Pancreas (tissue), 10 donors: Measurements from ENCODE around the gene VAMP7. TPM values are rescaled to one million over a fixed set of nuclear protein-coding genes. Genes with fewer than 3 reads are reported as not detected.

Experiments
- ATAC-seq, 4 donors: fragments of 200-7000 bp; cut with Tn5 transposase; one replicate each; pipeline versions ENCODE4 v1.8.0 to v1.9.1; 2020; ENCODE audit warnings: mild to moderate bottlenecking in 4 of 4, moderate library complexity in 4 of 4
- DNase-seq, 6 donors: peaks; one replicate each; pipeline ENCODE4 v3.0.0-alpha.2; 2020
- FAIRE-seq: peaks from 2 replicates; lab custom pipeline; 2012; peaks lifted over from hg19 to GRCh38; lab: Jason Lieb, UNC
- H3K27ac ChIP-seq, 4 donors: fragments of 200-600 bp; sonication (generic); 1 replicate in 3 of 4; 2 replicates in 1 of 4; pipeline versions ENCODE4 v1.5.0 to v1.8.0; 2020
- H3K27me3 ChIP-seq, 4 donors: fragments of 200-600 bp; one replicate each; pipeline ENCODE4 v1.8.0; 2021
- H3K36me3 ChIP-seq, 3 donors: fragments of 200-600 bp; sonication (generic) in 1 of 3; one replicate each; pipeline versions ENCODE4 v1.5.0 to v1.8.0; 2020 to 2021
- H3K4me1 ChIP-seq, 3 donors: fragments of 200-600 bp; one replicate each; pipeline ENCODE4 v1.8.0; 2021
- H3K4me3 ChIP-seq, 4 donors: fragments of 200-600 bp; sonication (generic) in 2 of 4; one replicate each; pipeline versions ENCODE4 v1.5.0 to v1.8.0; 2020 to 2021
- H3K9me3 ChIP-seq, 4 donors: fragments of 200-600 bp; one replicate each; pipeline ENCODE4 v1.8.0; 2021
- WGBS, 2 donors: extraction: QIAGEN DNeasy Blood & Tissue Kit; methylation state at CpG; one replicate each; pipeline ENCODE4 v1.1.7; 2013; 5-methylcytosine and 5-hydroxymethylcytosine counted together
- intact Hi-C, 3 donors: fragments of 100-400 bp; cut with DNase I; formaldehyde crosslinking; loops; one replicate each; pipeline versions ENCODE4 v1.11.1 to v1.14.2; 2022
- polyA plus RNA-seq, 2 donors: library from polyadenylated mRNA; stranded (reverse); fragments of 200-250 nt; gene quantifications; one replicate each; pipeline ENCODE4 v1.2.3, GENCODE V29; 2013
- total RNA-seq, 6 donors: library from RNA; stranded (reverse); fragmentation: NEBNext Ultra II Directional in 4 of 6; extraction: Animal tissue kit (Norgen Biotek cat#: 25700) in 4 of 6; gene quantifications; one replicate each; pipeline versions ENCODE4 v1.2.1 to v1.2.4, GENCODE V29; 2021 to 2023
- TF ChIP-seq, protein P1 (sequence below), 4 donors: fragments of 200-600 bp; sonication (generic) in 3 of 4; IDR thresholded peaks; one replicate each; pipeline versions ENCODE4 v1.5.0 to v1.8.0; 2021; ENCODE audit warnings: antibody characterized with exemption in 4 of 4
- donor health status: healthy with polysubstance abuse.
- donor health status: DM: no; HTN: no; CAD: no; lungs with moderate emphysema.
- donor health status: DM: no; HTN: no; CAD: no.
- donor health status: control.
- donor health status: control.
- donor health status: Bipolar disorder and iron deficiency.
- donor health status: DM: yes; HTN: yes; CAD: no.
- donor health status: DM: no; HTN: no; CAD: no.
- donor health status: DM: no; HTN: no; CAD: no.
- donor health status: DM: yes; HTN: yes; CAD: no.

Gene VAMP7
- total and polyA plus RNA-seq, 8 donors, result 7.0 to 16.4 (median 11.4) TPM

DNA sequence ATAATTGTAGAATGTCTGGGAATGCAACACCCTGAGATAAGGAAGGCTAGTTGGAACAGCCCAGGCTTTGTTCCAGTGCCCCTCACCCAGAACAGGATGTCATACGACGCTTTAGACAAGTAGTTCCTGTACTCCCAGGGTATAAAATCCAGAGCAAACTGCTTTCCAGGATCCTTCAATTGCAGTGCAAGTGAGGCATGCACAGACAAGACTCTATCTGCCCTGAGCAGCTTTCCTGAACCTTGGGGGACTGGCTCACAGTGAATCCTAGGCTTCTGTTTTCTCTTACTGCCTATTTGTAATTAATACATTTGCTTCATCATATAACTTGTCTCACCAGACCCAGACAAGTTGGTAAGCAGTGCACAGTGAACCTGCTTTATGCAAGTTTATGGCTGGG, 68.0 kb downstream of the VAMP7 start:
- no peaks in the 10 kb centered on the region for H3K9me3 ChIP-seq
- no peak overlapping the region for H3K27ac ChIP-seq
- intact Hi-C loops, result no loop called here
- WGBS, 2 donors, result 56 to 68% methylated on average over 2 of the region's 2 CpGs
- H3K27me3 ChIP-seq, result no peaks in the 10 kb centered on the region
- TF ChIP-seq, protein P1, sequence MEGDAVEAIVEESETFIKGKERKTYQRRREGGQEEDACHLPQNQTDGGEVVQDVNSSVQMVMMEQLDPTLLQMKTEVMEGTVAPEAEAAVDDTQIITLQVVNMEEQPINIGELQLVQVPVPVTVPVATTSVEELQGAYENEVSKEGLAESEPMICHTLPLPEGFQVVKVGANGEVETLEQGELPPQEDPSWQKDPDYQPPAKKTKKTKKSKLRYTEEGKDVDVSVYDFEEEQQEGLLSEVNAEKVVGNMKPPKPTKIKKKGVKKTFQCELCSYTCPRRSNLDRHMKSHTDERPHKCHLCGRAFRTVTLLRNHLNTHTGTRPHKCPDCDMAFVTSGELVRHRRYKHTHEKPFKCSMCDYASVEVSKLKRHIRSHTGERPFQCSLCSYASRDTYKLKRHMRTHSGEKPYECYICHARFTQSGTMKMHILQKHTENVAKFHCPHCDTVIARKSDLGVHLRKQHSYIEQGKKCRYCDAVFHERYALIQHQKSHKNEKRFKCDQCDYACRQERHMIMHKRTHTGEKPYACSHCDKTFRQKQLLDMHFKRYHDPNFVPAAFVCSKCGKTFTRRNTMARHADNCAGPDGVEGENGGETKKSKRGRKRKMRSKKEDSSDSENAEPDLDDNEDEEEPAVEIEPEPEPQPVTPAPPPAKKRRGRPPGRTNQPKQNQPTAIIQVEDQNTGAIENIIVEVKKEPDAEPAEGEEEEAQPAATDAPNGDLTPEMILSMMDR (IDR thresholded peaks at IDR 0.05), result no peak
- ATAC-seq (no peak), FAIRE-seq (no peak), DNase-seq (no peak)
- no peaks in the 10 kb centered on the region for H3K4me1 ChIP-seq
- H3K36me3 ChIP-seq, result no peaks in the 10 kb centered on the region
- H3K4me3 ChIP-seq, result no peak overlapping the region

DNA sequence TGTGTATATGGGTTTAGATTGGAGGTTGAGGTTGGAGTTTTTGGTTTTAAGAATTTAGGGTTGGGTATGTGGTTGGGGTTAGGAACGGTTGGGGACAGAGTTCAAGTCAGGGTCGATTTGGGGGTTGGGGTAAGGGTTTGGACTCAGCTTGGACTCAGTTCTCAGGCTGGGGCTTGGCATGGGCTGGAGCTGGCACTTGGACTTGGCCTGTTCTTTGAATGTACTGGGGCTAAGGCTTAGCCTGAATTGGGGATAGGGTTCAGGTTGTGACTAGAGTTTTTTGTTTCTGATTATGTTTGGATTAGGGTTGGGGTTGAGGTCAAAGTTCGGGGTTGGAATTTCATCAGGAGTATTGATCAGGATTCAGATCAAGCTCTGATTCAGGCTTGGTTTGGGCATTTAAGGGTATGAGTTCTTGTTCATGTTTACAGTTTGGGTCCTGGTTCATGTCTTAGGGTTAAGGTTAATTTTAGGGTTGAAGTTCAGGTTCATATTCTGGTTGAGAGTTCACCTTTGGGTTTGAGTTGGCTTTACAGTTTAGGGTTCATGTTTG, 70.2 kb downstream of the VAMP7 start:
- FAIRE-seq (no peak), DNase-seq (no peak), ATAC-seq (no peak)
- Histone ChIP-seq H3K9me3 (no peaks in the 10 kb centered on the region), H3K4me3 (no peak overlapping the region), H3K27me3 (no peaks in the 10 kb centered on the region), H3K27ac (no peak overlapping the region), H3K36me3 (no peaks in the 10 kb centered on the region), H3K4me1 (no peaks in the 10 kb centered on the region)
- TF ChIP-seq, protein P1 (IDR thresholded peaks at IDR 0.05), result no peak
- WGBS, 2 donors, result 52 to 56% methylated on average over 3 of the region's 3 CpGs
- intact Hi-C loops, result no loop called here

DNA sequence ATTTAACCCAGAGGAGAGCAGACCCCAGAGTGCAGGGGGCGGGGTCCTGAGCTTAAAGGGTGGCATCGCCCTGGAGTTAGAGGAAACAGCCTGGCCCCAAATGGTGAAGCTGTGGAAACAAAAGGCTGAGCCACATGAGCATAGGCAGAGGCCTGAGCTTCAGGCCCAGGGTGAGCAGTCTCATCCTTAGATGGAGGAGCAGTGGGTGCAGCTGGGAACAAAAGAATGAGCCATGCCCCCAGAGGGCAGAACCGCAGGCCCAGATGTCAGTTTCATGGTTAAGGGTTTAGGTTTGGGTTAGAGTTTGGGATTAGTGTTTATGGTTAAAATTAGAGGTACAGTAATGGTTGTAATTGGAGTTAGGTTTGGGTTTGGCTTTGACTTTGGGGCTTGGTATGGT, 71.9 kb downstream of the VAMP7 start:
- H3K9me3 ChIP-seq, result no peaks in the 10 kb centered on the region
- H3K27me3 ChIP-seq, result no peaks in the 10 kb centered on the region
- DNase-seq, result no peak
- H3K4me3 ChIP-seq, result no peak overlapping the region
- TF ChIP-seq, protein P1 (IDR thresholded peaks at IDR 0.05), result no peak
- 61 to 74% methylated on average over 3 of the region's 3 CpGs for WGBS, 2 donors
- intact Hi-C loops, result no loop called here
- no peak for ATAC-seq
- H3K4me1 ChIP-seq, result no peaks in the 10 kb centered on the region
- H3K27ac ChIP-seq, result no peak overlapping the region
- no peak for FAIRE-seq
- no peaks in the 10 kb centered on the region for H3K36me3 ChIP-seq

DNA sequence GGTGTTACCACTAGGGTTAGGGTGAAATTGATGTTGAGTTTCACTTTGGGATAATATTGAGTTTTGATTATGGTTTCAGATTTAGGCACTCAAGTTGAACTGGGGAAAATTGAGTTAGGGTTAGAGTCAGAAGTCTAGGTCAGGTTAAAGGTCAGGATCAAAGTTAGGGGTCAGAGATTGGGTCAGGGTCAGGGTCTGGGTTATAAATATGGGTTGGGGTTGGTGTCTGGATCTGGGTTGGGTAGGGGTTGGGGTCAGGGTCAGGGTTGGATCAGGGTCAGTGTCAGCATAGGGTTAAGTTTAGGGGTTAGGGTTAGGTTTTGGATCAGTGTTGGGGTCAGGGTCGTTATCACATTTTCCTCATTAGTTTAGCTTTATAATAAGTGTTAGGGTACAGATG, 73.6 kb downstream of the VAMP7 start:
- no peaks in the 10 kb centered on the region for H3K4me1 ChIP-seq
- 36 to 47% methylated on average over 1 of the region's 1 CpG for WGBS, 2 donors
- no peaks in the 10 kb centered on the region for H3K36me3 ChIP-seq
- intact Hi-C loops, result no loop called here
- H3K4me3 ChIP-seq, result no peak overlapping the region
- DNase-seq (no peak), FAIRE-seq (no peak), ATAC-seq (no peak)
- no peaks in the 10 kb centered on the region for H3K9me3 ChIP-seq
- no peak overlapping the region for H3K27ac ChIP-seq
- no peaks in the 10 kb centered on the region for H3K27me3 ChIP-seq
- TF ChIP-seq, protein P1 (IDR thresholded peaks at IDR 0.05), result no peak

DNA sequence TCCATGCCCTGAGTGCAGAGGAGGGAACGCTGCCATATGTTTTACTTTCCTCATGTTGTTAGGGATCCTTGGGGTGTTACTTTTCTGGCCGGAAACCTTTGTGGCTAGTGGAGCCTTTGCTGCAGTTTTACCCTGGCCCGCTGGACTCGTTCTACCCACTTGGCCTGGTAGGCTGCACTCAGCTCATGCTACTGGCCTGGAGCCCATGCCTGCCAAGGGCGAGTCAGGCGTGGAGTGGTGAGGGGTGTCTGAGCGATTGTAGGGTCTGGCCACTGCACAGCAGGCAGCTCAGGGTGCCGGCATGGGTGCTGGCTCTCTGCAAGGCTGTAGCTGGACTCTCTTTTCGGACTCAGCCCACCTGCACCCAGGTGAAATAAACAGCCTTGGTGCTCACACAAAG, 75.0 kb downstream of the VAMP7 start:
- TF ChIP-seq, protein P1 (IDR thresholded peaks at IDR 0.05), result no peak
- FAIRE-seq, result no peak
- ATAC-seq, result no peak
- 79 to 89% methylated on average over 9 of the region's 9 CpGs for WGBS, 2 donors
- no peaks in the 10 kb centered on the region for H3K9me3 ChIP-seq
- no peaks in the 10 kb centered on the region for H3K27me3 ChIP-seq
- no peak overlapping the region for H3K27ac ChIP-seq
- intact Hi-C loops, result no loop called here
- no peak overlapping the region for H3K4me3 ChIP-seq
- H3K4me1 ChIP-seq, result no peaks in the 10 kb centered on the region
- H3K36me3 ChIP-seq, result no peaks in the 10 kb centered on the region
- no peak for DNase-seq
